Fibroblast of mammary gland (primary cell): Measurements from ENCODE around the gene TUT4.

Experiments used
- DNase-seq: peaks from one replicate; pipeline ENCODE4 v3.0.0-alpha.2; 2010; ENCODE audit warnings: low read depth
- H3K4me3 ChIP-seq: 2 replicates; pipeline ENCODE4 v1.5.1; 2011; ENCODE audit warnings: low read depth, mild to moderate bottlenecking, low read length, moderate library complexity; ENCODE audit not compliant: control insufficient read depth
- CTCF ChIP-seq: conservative IDR thresholded peaks from 2 replicates; pipeline ENCODE4 v1.5.1; 2011; ENCODE audit warnings: low read depth, low read length, inconsistent platforms; ENCODE audit not compliant: control insufficient read depth, insufficient read depth

TUT4 gene

GRCh38 chr1:52386458-52386857, 166.4 kb downstream of the TUT4 start:
- DNase-seq, result no peak
- H3K4me3 ChIP-seq, result no peak overlapping the region
- TF ChIP-seq CTCF, result no peak

- no peak overlapping the region for H3K4me3 ChIP-seq
- TF ChIP-seq CTCF, result no peak
- no peak for DNase-seq
Measured at GRCh38 chr1:52385376-52385775, 167.5 kb downstream of the TUT4 start.
